ENCODE data around the gene KRT38. TPM values are rescaled to one million over a fixed set of nuclear protein-coding genes. Genes with fewer than 3 reads are reported as not detected.
"Not testable (repeated sequence)": the region's sequence is repeated elsewhere in the genome, so short reads cannot be mapped to it uniquely, and the experiment has no call there.

KRT38 gene
- polyA plus RNA-seq, 2 donors: 0.02 TPM; not detected in 1

GRCh38 chr17:41430376-41430775 is 10.4 kb downstream of the KRT38 start:
- not testable (repeated sequence) for H3K36me3 ChIP-seq (ENCODE audit: control insufficient read depth in 2 of 2, insufficient read depth in 2 of 2, low read length in 1 of 2); H3K4me3 ChIP-seq (ENCODE audit: low read depth in 1 of 2, low read length in 2 of 2); H3K27ac ChIP-seq (ENCODE audit: low read depth in 2 of 2, low read length in 1 of 2); H3K9me3 ChIP-seq (ENCODE audit: control insufficient read depth in 2 of 2, insufficient read depth in 1 of 2, low read depth in 1 of 2, low read length in 1 of 2); H3K4me1 ChIP-seq (ENCODE audit: control insufficient read depth in 2 of 2, insufficient read depth in 2 of 2, low read length in 1 of 2); H3K27me3 ChIP-seq (ENCODE audit: control insufficient read depth in 1 of 2, insufficient read depth in 2 of 2, low read length in 2 of 2)
- WGBS, 2 donors: 87 to 91% methylated on average over 9 of the region's 9 CpGs

- no peaks in the 10 kb centered on the region for H3K4me1 ChIP-seq (ENCODE audit: control insufficient read depth in 2 of 2, insufficient read depth in 2 of 2, low read length in 1 of 2)
- no peaks in the 10 kb centered on the region for H3K27me3 ChIP-seq (ENCODE audit: control insufficient read depth in 1 of 2, insufficient read depth in 2 of 2, low read length in 2 of 2)
- no peaks in the 10 kb centered on the region for H3K36me3 ChIP-seq (ENCODE audit: control insufficient read depth in 2 of 2, insufficient read depth in 2 of 2, low read length in 1 of 2)
- H3K27ac ChIP-seq (ENCODE audit: low read depth in 2 of 2, low read length in 1 of 2): no peak overlapping the region
- H3K4me3 ChIP-seq (ENCODE audit: low read depth in 1 of 2, low read length in 2 of 2): no peak overlapping the region
- 81 to 82% methylated on average over 7 of the region's 7 CpGs for WGBS, 2 donors
- no peaks in the 10 kb centered on the region for H3K9me3 ChIP-seq (ENCODE audit: control insufficient read depth in 2 of 2, insufficient read depth in 1 of 2, low read depth in 1 of 2, low read length in 1 of 2)
Measured at GRCh38 chr17:41429667-41430066, 11.1 kb downstream of the KRT38 start.

- Histone ChIP-seq H3K9me3 (ENCODE audit: control insufficient read depth in 2 of 2, insufficient read depth in 1 of 2, low read depth in 1 of 2, low read length in 1 of 2) (no peaks in the 10 kb centered on the region), H3K27me3 (ENCODE audit: control insufficient read depth in 1 of 2, insufficient read depth in 2 of 2, low read length in 2 of 2) (no peaks in the 10 kb centered on the region), H3K27ac (ENCODE audit: low read depth in 2 of 2, low read length in 1 of 2) (no peak overlapping the region), H3K4me1 (ENCODE audit: control insufficient read depth in 2 of 2, insufficient read depth in 2 of 2, low read length in 1 of 2) (no peaks in the 10 kb centered on the region), H3K36me3 (ENCODE audit: control insufficient read depth in 2 of 2, insufficient read depth in 2 of 2, low read length in 1 of 2) (no peaks in the 10 kb centered on the region), H3K4me3 (ENCODE audit: low read depth in 1 of 2, low read length in 2 of 2) (no peak overlapping the region)
- 68 to 76% methylated on average over 4 of the region's 4 CpGs for WGBS, 2 donors
Measured at GRCh38 chr17:41428591-41429291, 12.0 kb downstream of the KRT38 start.

- no peaks in the 10 kb centered on the region for H3K27me3 ChIP-seq (ENCODE audit: control insufficient read depth in 1 of 2, insufficient read depth in 2 of 2, low read length in 2 of 2)
- no peaks in the 10 kb centered on the region for H3K36me3 ChIP-seq (ENCODE audit: control insufficient read depth in 2 of 2, insufficient read depth in 2 of 2, low read length in 1 of 2)
- H3K4me3 ChIP-seq (ENCODE audit: low read depth in 1 of 2, low read length in 2 of 2): no peak within 1 kb of the TSS
- H3K27ac ChIP-seq (ENCODE audit: low read depth in 2 of 2, low read length in 1 of 2): no peak within 1 kb of the TSS
- H3K9me3 ChIP-seq (ENCODE audit: control insufficient read depth in 2 of 2, insufficient read depth in 1 of 2, low read depth in 1 of 2, low read length in 1 of 2): no peaks in the 10 kb centered on the region
- peaks cover 0 to 12% of the 10 kb centered on the region in 2 donors for H3K4me1 ChIP-seq (ENCODE audit: control insufficient read depth in 2 of 2, insufficient read depth in 2 of 2, low read length in 1 of 2)
- WGBS, 2 donors: 88 to 93% methylated on average over 13 of the region's 13 CpGs
Measured at GRCh38 chr17:41424111-41424635, 16.6 kb downstream of the KRT38 start, which contains the start of gene KRT37. KRT37 (minus strand) TSS chr17:41424585; CDS start chr17:41424523, 62 bp downstream.

GRCh38 chr17:41422586-41422985 is 18.2 kb downstream of the KRT38 start:
- WGBS, 2 donors: 88 to 91% methylated on average over 10 to 11 of the region's 11 CpGs
- not testable (repeated sequence) for H3K9me3 ChIP-seq (ENCODE audit: control insufficient read depth in 2 of 2, insufficient read depth in 1 of 2, low read depth in 1 of 2, low read length in 1 of 2); H3K27me3 ChIP-seq (ENCODE audit: control insufficient read depth in 1 of 2, insufficient read depth in 2 of 2, low read length in 2 of 2); H3K36me3 ChIP-seq (ENCODE audit: control insufficient read depth in 2 of 2, insufficient read depth in 2 of 2, low read length in 1 of 2); H3K4me3 ChIP-seq (ENCODE audit: low read depth in 1 of 2, low read length in 2 of 2); H3K27ac ChIP-seq (ENCODE audit: low read depth in 2 of 2, low read length in 1 of 2)
- H3K4me1 ChIP-seq (ENCODE audit: control insufficient read depth in 2 of 2, insufficient read depth in 2 of 2, low read length in 1 of 2): peaks cover 3 to 21% of the 10 kb centered on the region in 2 donors

- Histone ChIP-seq H3K9me3 (ENCODE audit: control insufficient read depth in 2 of 2, insufficient read depth in 1 of 2, low read depth in 1 of 2, low read length in 1 of 2) (no peaks in the 10 kb centered on the region), H3K27ac (ENCODE audit: low read depth in 2 of 2, low read length in 1 of 2) (peak overlapping the region in 1 of 2 donors; percentile 74), H3K27me3 (ENCODE audit: control insufficient read depth in 1 of 2, insufficient read depth in 2 of 2, low read length in 2 of 2) (no peaks in the 10 kb centered on the region), H3K36me3 (ENCODE audit: control insufficient read depth in 2 of 2, insufficient read depth in 2 of 2, low read length in 1 of 2) (no peaks in the 10 kb centered on the region), H3K4me3 (ENCODE audit: low read depth in 1 of 2, low read length in 2 of 2) (no peak overlapping the region), H3K4me1 (ENCODE audit: control insufficient read depth in 2 of 2, insufficient read depth in 2 of 2, low read length in 1 of 2) (peaks cover 3 to 24% of the 10 kb centered on the region in 2 donors)
- WGBS, 2 donors: 73 to 86% methylated on average over 4 of the region's 4 CpGs
Measured at GRCh38 chr17:41421617-41422016, 19.2 kb downstream of the KRT38 start.

- Histone ChIP-seq H3K27me3 (ENCODE audit: control insufficient read depth in 1 of 2, insufficient read depth in 2 of 2, low read length in 2 of 2) (no peaks in the 10 kb centered on the region), H3K4me3 (ENCODE audit: low read depth in 1 of 2, low read length in 2 of 2) (no peak overlapping the region), H3K27ac (ENCODE audit: low read depth in 2 of 2, low read length in 1 of 2) (peak overlapping the region; percentile 66 to 74), H3K36me3 (ENCODE audit: control insufficient read depth in 2 of 2, insufficient read depth in 2 of 2, low read length in 1 of 2) (no peaks in the 10 kb centered on the region), H3K4me1 (ENCODE audit: control insufficient read depth in 2 of 2, insufficient read depth in 2 of 2, low read length in 1 of 2) (peaks cover 3 to 24% of the 10 kb centered on the region in 2 donors), H3K9me3 (ENCODE audit: control insufficient read depth in 2 of 2, insufficient read depth in 1 of 2, low read depth in 1 of 2, low read length in 1 of 2) (no peaks in the 10 kb centered on the region)
- WGBS, 2 donors: 48 to 67% methylated on average over 9 of the region's 9 CpGs
Measured at GRCh38 chr17:41421116-41421515, 19.7 kb downstream of the KRT38 start.

- Histone ChIP-seq H3K27me3 (ENCODE audit: control insufficient read depth in 1 of 2, insufficient read depth in 2 of 2, low read length in 2 of 2) (no peaks in the 10 kb centered on the region), H3K4me3 (ENCODE audit: low read depth in 1 of 2, low read length in 2 of 2) (no peak overlapping the region), H3K27ac (ENCODE audit: low read depth in 2 of 2, low read length in 1 of 2) (peak overlapping the region; percentile 59 to 74), H3K4me1 (ENCODE audit: control insufficient read depth in 2 of 2, insufficient read depth in 2 of 2, low read length in 1 of 2) (peaks cover 3 to 24% of the 10 kb centered on the region in 2 donors), H3K36me3 (ENCODE audit: control insufficient read depth in 2 of 2, insufficient read depth in 2 of 2, low read length in 1 of 2) (no peaks in the 10 kb centered on the region), H3K9me3 (ENCODE audit: control insufficient read depth in 2 of 2, insufficient read depth in 1 of 2, low read depth in 1 of 2, low read length in 1 of 2) (no peaks in the 10 kb centered on the region)
- 44 to 53% methylated on average over 4 of the region's 4 CpGs for WGBS, 2 donors
Measured at GRCh38 chr17:41420134-41420533, 20.6 kb downstream of the KRT38 start.

GRCh38 chr17:41419716-41420115 is 21.1 kb downstream of the KRT38 start:
- H3K27ac ChIP-seq (ENCODE audit: low read depth in 2 of 2, low read length in 1 of 2): peak overlapping the region; percentile 6 to 73
- peaks cover 3 to 24% of the 10 kb centered on the region in 2 donors for H3K4me1 ChIP-seq (ENCODE audit: control insufficient read depth in 2 of 2, insufficient read depth in 2 of 2, low read length in 1 of 2)
- H3K4me3 ChIP-seq (ENCODE audit: low read depth in 1 of 2, low read length in 2 of 2): no peak overlapping the region
- no peaks in the 10 kb centered on the region for H3K9me3 ChIP-seq (ENCODE audit: control insufficient read depth in 2 of 2, insufficient read depth in 1 of 2, low read depth in 1 of 2, low read length in 1 of 2)
- WGBS, 2 donors: 51 to 74% methylated on average over 4 of the region's 4 CpGs
- no peaks in the 10 kb centered on the region for H3K27me3 ChIP-seq (ENCODE audit: control insufficient read depth in 1 of 2, insufficient read depth in 2 of 2, low read length in 2 of 2)
- no peaks in the 10 kb centered on the region for H3K36me3 ChIP-seq (ENCODE audit: control insufficient read depth in 2 of 2, insufficient read depth in 2 of 2, low read length in 1 of 2)
